Neuronal stem cell (in vitro differentiated cells): Measurements from ENCODE around the gene RESP18. TPM values are rescaled to one million over a fixed set of nuclear protein-coding genes. Genes with fewer than 3 reads are reported as not detected.
A peak's percentile ranks its signal among the peaks of the same experiment; 100 is the strongest.

Experiments
- DNase-seq: peaks from one replicate; pipeline ENCODE4 v3.0.0-alpha.2; 2013; ENCODE audit warnings: low spot score
- H2AFZ ChIP-seq: one replicate; pipeline ENCODE4 v1.6.1; 2013; ENCODE audit warnings: mild to moderate bottlenecking, low read length, inconsistent platforms
- H2AK5ac ChIP-seq: 2 replicates; pipeline ENCODE4 v1.6.1; 2013; ENCODE audit warnings: low read depth, mild to moderate bottlenecking, inconsistent platforms, low read length, moderate library complexity, mixed read lengths
- H2BK120ac ChIP-seq: 2 replicates; pipeline ENCODE4 v1.6.1; 2013; ENCODE audit warnings: low read depth, mild to moderate bottlenecking, inconsistent platforms, low read length, moderate library complexity, mixed read lengths
- H2BK12ac ChIP-seq: one replicate; pipeline ENCODE4 v1.6.1; 2013; ENCODE audit warnings: low read length, inconsistent platforms
- H2BK15ac ChIP-seq: 2 replicates; pipeline ENCODE4 v1.6.1; 2013; ENCODE audit warnings: mild to moderate bottlenecking, low read length, inconsistent platforms, mixed read lengths
- H2BK5ac ChIP-seq: one replicate; pipeline ENCODE4 v1.6.1; 2013; ENCODE audit warnings: inconsistent platforms, mild to moderate bottlenecking, low read length, moderate library complexity
- H3K14ac ChIP-seq: one replicate; pipeline ENCODE4 v1.6.1; 2013; ENCODE audit warnings: low read length, inconsistent platforms
- H3K18ac ChIP-seq: 2 replicates; pipeline ENCODE4 v1.6.1; 2013; ENCODE audit warnings: low read length, inconsistent platforms
- H3K23ac ChIP-seq: 2 replicates; pipeline ENCODE4 v1.6.1; 2013; ENCODE audit warnings: low read depth, mild to moderate bottlenecking, mixed read lengths, low read length, inconsistent platforms; ENCODE audit not compliant: poor library complexity
- H3K27ac ChIP-seq: replicated peaks from 3 replicates; pipeline ENCODE4 v1.5.1; 2013; ENCODE audit warnings: low read length, inconsistent platforms
- H3K27me3 ChIP-seq, 3 experiments: 2 replicates each; pipeline ENCODE4 v1.6.1; 2013; ENCODE audit warnings: low read length in 3 of 3, mild to moderate bottlenecking in 2 of 3, inconsistent platforms in 1 of 3, low read depth in 1 of 3, mixed read lengths in 1 of 3, moderate library complexity in 1 of 3; ENCODE audit not compliant: control insufficient read depth in 3 of 3, insufficient read depth in 3 of 3
- H3K36me3 ChIP-seq, 2 donors: replicated peaks in 1 of 2; 2 replicates each; pipeline ENCODE4 v1.6.1; 2013; ENCODE audit warnings: low read length in 2 of 2; ENCODE audit not compliant: control insufficient read depth in 2 of 2, insufficient read depth in 2 of 2
- H3K4ac ChIP-seq: 2 replicates; pipeline ENCODE4 v1.6.1; 2013; ENCODE audit warnings: inconsistent platforms, mild to moderate bottlenecking, low read length, moderate library complexity
- H3K4me1 ChIP-seq, 2 donors: 1 replicate in 1 of 2; 2 replicates in 1 of 2; pipeline ENCODE4 v1.6.1; 2013; ENCODE audit warnings: low read length in 2 of 2, low read depth in 1 of 2; ENCODE audit not compliant: control insufficient read depth in 2 of 2, insufficient read depth in 1 of 2
- H3K4me2 ChIP-seq: one replicate; pipeline ENCODE4 v1.6.1; 2013; ENCODE audit warnings: mild to moderate bottlenecking, low read length, inconsistent platforms; ENCODE audit not compliant: insufficient read depth, poor library complexity, severe bottlenecking
- H3K4me3 ChIP-seq, 2 donors: 2 replicates each; pipeline ENCODE4 v1.5.1; 2013; ENCODE audit warnings: low read length in 2 of 2, mild to moderate bottlenecking in 2 of 2, inconsistent platforms in 1 of 2, moderate library complexity in 1 of 2
- H3K79me1 ChIP-seq: one replicate; pipeline ENCODE4 v1.6.1; 2013; ENCODE audit warnings: low read depth, mild to moderate bottlenecking, inconsistent platforms, low read length, moderate library complexity
- H3K9ac ChIP-seq: one replicate; pipeline ENCODE4 v1.6.1; 2013; ENCODE audit warnings: mild to moderate bottlenecking, low read depth, low read length, inconsistent platforms; ENCODE audit not compliant: poor library complexity
- H3K9me3 ChIP-seq, 2 donors: replicated peaks in 1 of 2; 2 replicates each; pipeline versions ENCODE3 to v1.6.1; 2013; ENCODE audit warnings: low read length in 2 of 2, mild to moderate bottlenecking in 2 of 2, inconsistent platforms in 1 of 2, low read depth in 1 of 2, mixed read lengths in 1 of 2, moderate library complexity in 1 of 2; ENCODE audit not compliant: control insufficient read depth in 2 of 2, insufficient read depth in 1 of 2
- H4K8ac ChIP-seq: one replicate; pipeline ENCODE4 v1.6.1; 2013; ENCODE audit warnings: low read depth, mild to moderate bottlenecking, inconsistent platforms, low read length, moderate library complexity
- H4K91ac ChIP-seq: one replicate; pipeline ENCODE4 v1.6.1; 2013; ENCODE audit warnings: low read length, low read depth, mild to moderate bottlenecking, inconsistent platforms; ENCODE audit not compliant: poor library complexity
- WGBS, 2 donors: extraction: QIAGEN DNeasy Blood & Tissue Kit; methylation state at CpG; one replicate each; pipeline ENCODE4 v1.1.7; 2013; ENCODE audit warnings: missing lambda C conversion rate in 2 of 2, mixed read lengths in 1 of 2; ENCODE audit not compliant: insufficient read length in 2 of 2, insufficient replicate concordance in 1 of 2; ENCODE audit errors: extremely low coverage in 2 of 2; 5-methylcytosine and 5-hydroxymethylcytosine counted together
- polyA plus RNA-seq, 2 experiments: library from polyadenylated mRNA; stranded (reverse); fragments of 200-250 nt; gene quantifications; one replicate each; pipeline ENCODE4 v1.2.3, GENCODE V29; 2013

Gene RESP18
- not detected for polyA plus RNA-seq (2013, experiment 1 of 2)
- not detected for polyA plus RNA-seq (2013, experiment 2 of 2)

DNA sequence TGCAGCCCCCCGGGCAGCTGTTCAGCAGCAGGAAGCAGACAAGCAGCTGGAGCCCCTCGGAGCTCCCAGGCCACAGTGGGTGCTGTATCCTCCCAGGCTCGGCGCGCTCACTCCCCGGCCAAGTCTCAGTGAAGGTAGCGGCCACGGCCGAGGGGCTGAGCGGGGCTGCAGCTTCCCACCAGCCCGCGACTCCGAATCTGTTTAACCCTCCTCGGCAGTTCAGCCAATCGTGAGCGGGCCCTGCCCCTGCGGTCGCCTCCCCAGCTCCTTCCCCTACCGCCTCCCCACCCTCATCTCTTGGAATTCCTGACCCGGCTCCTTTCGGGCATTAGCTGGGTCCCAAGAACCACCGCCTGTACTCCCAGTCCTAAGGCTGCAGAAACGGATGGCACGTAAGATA is at the start of gene RESP18:
Gene RESP18 (minus strand): TSS at position 203 of the 400 bp plus-strand sequence.
- H3K9ac ChIP-seq, result no peak within 1 kb of the TSS
- H2BK5ac ChIP-seq, result no peak within 1 kb of the TSS
- no peaks in the 10 kb centered on the region for H3K36me3 ChIP-seq
- no peak within 1 kb of the TSS for H2BK15ac ChIP-seq
- H3K27me3 ChIP-seq, result peaks cover 0 to 77% (median 26%) of the 10 kb centered on the region in 3 experiments
- H2BK12ac ChIP-seq, result no peak within 1 kb of the TSS
- H3K23ac ChIP-seq, result no peak within 1 kb of the TSS
- H3K18ac ChIP-seq, result no peak within 1 kb of the TSS
- no peak within 1 kb of the TSS for H4K8ac ChIP-seq
- no peak within 1 kb of the TSS for H2AK5ac ChIP-seq
- no peaks in the 10 kb centered on the region for H3K79me1 ChIP-seq
- no CpG with 5 or more reads among the region's 24 CpGs for WGBS, 2 donors
- H3K27ac ChIP-seq, result no peak within 1 kb of the TSS
- no peak within 1 kb of the TSS for H3K4me2 ChIP-seq
- DNase-seq, result no peak
- H3K4me1 ChIP-seq, result peaks cover 3 to 4% of the 10 kb centered on the region in 2 donors
- no peak within 1 kb of the TSS for H3K4ac ChIP-seq
- no peak within 1 kb of the TSS for H4K91ac ChIP-seq
- no peak within 1 kb of the TSS for H3K4me3 ChIP-seq
- H3K9me3 ChIP-seq, result no peaks in the 10 kb centered on the region
- H2AFZ ChIP-seq, result no peak within 1 kb of the TSS
- no peak within 1 kb of the TSS for H3K14ac ChIP-seq
- no peak within 1 kb of the TSS for H2BK120ac ChIP-seq

DNA sequence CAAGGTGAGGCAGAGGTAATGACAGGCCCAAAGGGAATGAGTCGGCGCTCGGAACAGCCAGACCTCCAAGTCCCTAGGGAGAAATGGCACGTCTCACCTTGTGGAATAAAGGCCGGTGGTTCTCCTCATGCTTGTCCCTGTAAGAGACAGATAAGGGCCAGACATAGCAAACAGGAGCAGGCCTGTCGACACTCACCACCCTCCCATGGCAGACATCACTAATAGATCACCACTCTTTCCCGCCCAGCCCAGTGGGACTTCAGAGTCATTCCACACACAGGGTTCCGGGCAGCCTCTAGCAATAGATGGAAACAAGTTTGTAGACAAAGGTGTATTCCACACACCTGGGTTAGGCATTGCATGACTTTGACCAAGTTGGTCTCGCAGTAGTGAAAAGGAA is 48.9 kb upstream of the RESP18 start:
- Histone ChIP-seq H3K4me2 (no peak overlapping the region), H3K18ac (no peak overlapping the region), H3K79me1 (no peaks in the 10 kb centered on the region), H3K9ac (no peak overlapping the region), H3K36me3 (peaks cover 15 to 62% of the 10 kb centered on the region in 2 donors), H3K27me3 (no peaks in the 10 kb centered on the region), H4K91ac (no peak overlapping the region), H3K9me3 (no peaks in the 10 kb centered on the region), H4K8ac (no peak overlapping the region), H3K4me3 (no peak overlapping the region), H2BK5ac (no peak overlapping the region), H3K4ac (no peak overlapping the region), H3K27ac (no peak overlapping the region), H2BK120ac (no peak overlapping the region), H3K23ac (no peak overlapping the region), H3K14ac (no peak overlapping the region), H2AFZ (no peak overlapping the region), H3K4me1 (peaks cover 6% of the 10 kb centered on the region in 2 donors), H2AK5ac (no peak overlapping the region), H2BK15ac (no peak overlapping the region), H2BK12ac (no peak overlapping the region)
- DNase-seq, result no peak
- no CpG with 5 or more reads among the region's 9 CpGs for WGBS, 2 donors

DNA sequence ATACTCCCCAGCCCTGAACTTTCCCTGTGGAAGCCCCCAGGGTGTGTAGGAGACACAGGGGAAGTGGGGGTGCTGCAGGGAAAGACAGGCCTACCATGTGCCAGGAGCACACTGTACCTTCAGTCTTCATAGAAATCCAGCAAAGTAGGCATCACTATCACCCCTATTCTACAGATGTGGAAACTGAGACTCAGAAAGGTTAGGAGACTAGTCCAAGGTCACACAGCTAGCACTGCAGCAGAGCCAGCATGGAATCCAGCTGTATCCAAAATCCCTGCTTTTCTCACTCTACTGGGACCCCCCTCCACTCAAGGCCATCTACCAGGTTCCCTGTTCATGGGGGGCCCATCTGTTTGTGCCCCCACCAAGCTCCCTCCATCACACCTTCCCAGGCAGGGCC is 48.4 kb upstream of the RESP18 start:
- Histone ChIP-seq H2BK12ac (no peak overlapping the region), H2BK120ac (no peak overlapping the region)

DNA sequence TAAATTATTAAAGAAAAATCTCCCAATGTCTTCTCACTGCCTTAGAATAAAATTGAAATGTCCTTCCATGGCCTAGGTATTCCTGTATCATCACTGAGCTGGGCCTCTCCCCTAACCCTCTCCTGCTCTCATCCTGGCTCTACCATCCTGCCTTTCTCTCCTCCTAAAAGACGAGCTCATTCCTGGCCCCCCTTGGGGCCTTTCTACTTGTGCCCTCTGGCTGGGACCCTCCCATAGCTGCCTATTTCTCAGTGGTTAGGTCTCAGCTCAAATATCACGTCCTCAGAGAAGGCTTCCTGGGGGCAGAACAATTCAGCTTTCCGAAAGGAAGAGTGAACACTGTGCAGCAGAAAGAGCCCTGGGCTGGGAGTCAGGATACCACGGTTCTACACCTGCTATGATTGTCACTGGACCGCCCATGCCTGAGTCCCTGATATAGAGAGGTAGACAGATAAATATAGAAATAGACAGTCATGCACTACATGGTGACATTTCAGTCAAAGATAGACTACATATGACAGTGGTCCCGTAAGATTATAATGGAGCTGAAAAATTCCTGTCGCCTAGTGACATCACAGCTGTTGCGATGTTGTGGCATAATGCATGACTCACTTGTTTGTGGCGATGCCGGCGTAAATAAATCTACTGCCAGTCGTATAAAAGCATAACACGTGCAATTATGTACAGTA is 45.8 kb upstream of the RESP18 start:
- H3K9me3 ChIP-seq, result no peaks in the 10 kb centered on the region
- no peak overlapping the region for H2AK5ac ChIP-seq
- H2AFZ ChIP-seq, result no peak overlapping the region
- no peak overlapping the region for H3K4me2 ChIP-seq
- H2BK5ac ChIP-seq, result no peak overlapping the region
- H2BK120ac ChIP-seq, result no peak overlapping the region
- peaks cover 7 to 53% of the 10 kb centered on the region in 2 donors for H3K36me3 ChIP-seq
- H4K8ac ChIP-seq, result no peak overlapping the region
- peak overlapping the region; percentile 14 for H3K27ac ChIP-seq
- no peak overlapping the region for H3K18ac ChIP-seq
- H3K79me1 ChIP-seq, result no peaks in the 10 kb centered on the region
- no peaks in the 10 kb centered on the region for H3K27me3 ChIP-seq
- no peak overlapping the region for H3K14ac ChIP-seq
- no CpG with 5 or more reads among the region's 13 CpGs for WGBS, 2 donors
- H3K9ac ChIP-seq, result no peak overlapping the region
- H2BK12ac ChIP-seq, result no peak overlapping the region
- H4K91ac ChIP-seq, result no peak overlapping the region
- H3K4ac ChIP-seq, result no peak overlapping the region
- peak; percentile 26 for DNase-seq
- no peak overlapping the region for H2BK15ac ChIP-seq
- peaks cover 3 to 6% of the 10 kb centered on the region in 2 donors for H3K4me1 ChIP-seq
- H3K4me3 ChIP-seq, result no peak overlapping the region
- no peak overlapping the region for H3K23ac ChIP-seq

More for the DNA sequence above, 48.4 kb upstream of the RESP18 start:
- no peaks in the 10 kb centered on the region for H3K79me1 ChIP-seq
- peaks cover 12 to 58% of the 10 kb centered on the region in 2 donors for H3K36me3 ChIP-seq
- no peak overlapping the region for H2AFZ ChIP-seq
- H3K27ac ChIP-seq, result no peak overlapping the region
- H3K18ac ChIP-seq, result no peak overlapping the region
- no peak overlapping the region for H4K8ac ChIP-seq
- no peak overlapping the region for H3K14ac ChIP-seq
- no peak overlapping the region for H3K23ac ChIP-seq
- H2BK15ac ChIP-seq, result no peak overlapping the region
- no peak overlapping the region for H4K91ac ChIP-seq
- no peaks in the 10 kb centered on the region for H3K27me3 ChIP-seq
- no peak overlapping the region for H3K4ac ChIP-seq
- H3K9me3 ChIP-seq, result no peaks in the 10 kb centered on the region
- H2AK5ac ChIP-seq, result no peak overlapping the region
- no peak overlapping the region for H3K4me3 ChIP-seq
- no peak overlapping the region for H3K4me2 ChIP-seq
- H3K9ac ChIP-seq, result no peak overlapping the region
- H3K4me1 ChIP-seq, result peaks cover 3 to 6% of the 10 kb centered on the region in 2 donors
- DNase-seq, result no peak
- H2BK5ac ChIP-seq, result no peak overlapping the region
